PC-9 (cell line): Measurements from ENCODE around the gene PATL2.

Experiments
- CTCF ChIP-seq: fragments of 200-600 bp; sonication (generic); conservative IDR thresholded peaks from 2 replicates; pipeline ENCODE4 v1.6.1; 2017; ENCODE audit warnings: mixed run types, antibody characterized with exemption, mild to moderate bottlenecking, moderate library complexity
- EZH2 ChIP-seq: fragments of 200-600 bp; sonication (generic); IDR thresholded peaks from 2 replicates; pipeline ENCODE4 v1.8.0; 2017; ENCODE audit warnings: antibody characterized with exemption, low read depth

GRCh38 chr15:44720460-44721176 is 9.5 kb upstream of the PATL2 start:
- TF ChIP-seq CTCF = no peak
- TF ChIP-seq EZH2 = no peak
